ENCODE results near the gene AKAP1. TPM values are rescaled to one million over a fixed set of nuclear protein-coding genes. Genes with fewer than 3 reads are reported as not detected.

The AKAP1 gene
- total RNA-seq, 4 donors from 2014 or later = 82.7 to 110 (median 104) TPM

DNA sequence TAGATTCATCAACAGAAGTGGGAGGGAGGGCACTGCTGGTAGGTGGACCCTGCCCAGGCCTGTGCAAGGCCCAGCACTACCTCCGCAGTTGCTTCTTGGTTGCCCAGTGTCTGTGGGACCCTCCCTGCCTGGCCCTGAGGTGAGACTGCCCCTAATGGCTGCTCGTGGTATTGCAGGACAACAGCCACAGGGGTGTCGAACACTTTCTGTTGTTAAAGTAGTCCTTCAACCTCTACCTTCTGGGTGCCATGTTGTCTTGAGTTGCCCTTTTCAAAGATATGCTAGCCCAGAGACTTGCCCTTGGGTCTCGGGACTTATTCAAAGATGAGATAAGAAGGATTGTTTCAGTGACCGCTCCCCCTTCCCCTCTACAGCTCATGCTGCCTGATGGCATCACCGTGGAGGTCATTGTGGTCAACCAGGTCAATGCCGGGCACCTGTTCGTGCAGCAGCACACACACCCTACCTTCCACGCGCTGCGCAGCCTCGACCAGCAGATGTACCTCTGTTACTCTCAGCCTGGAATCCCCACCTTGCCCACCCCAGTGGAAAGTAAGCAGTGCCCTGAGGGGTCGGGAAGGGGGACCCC lies 29.1 kb downstream of the AKAP1 start:
- intact Hi-C loops (cut with DNase I) = loop anchor here (5.0 to 10.0 kb wide), 2 partner anchors 107 to 1001 kb away; no protein-coding TSS in a partner anchor
- Histone ChIP-seq H3K27me3 (no peaks in the 10 kb centered on the region), H3K36me3 (peaks cover 57 to 81% (median 69%) of the 10 kb centered on the region in 4 donors), H3K4me1 (peaks cover 30 to 44% (median 41%) of the 10 kb centered on the region in 4 donors), H3K27ac (replicated peaks in 1 of 4) (peak overlapping the region; percentile 8 to 61 (median 31)), H3K4me3 (no peak overlapping the region), H3K9me3 (no peaks in the 10 kb centered on the region)
- WGBS = 92% methylated on average over 8 of the region's 13 CpGs
- no peak for TF ChIP-seq EP300 (IDR thresholded peaks at IDR 0.05)
- peak; percentile 71 to 93 (median 78) for TF ChIP-seq CTCF (IDR thresholded peaks at IDR 0.05)
- DNase-seq (ENCODE audit: extremely low spot score) = no peak

- DNase-seq (ENCODE audit: extremely low spot score) = no peak
- Histone ChIP-seq H3K27ac (replicated peaks in 1 of 4) (no peak overlapping the region), H3K36me3 (peaks cover 67 to 93% (median 81%) of the 10 kb centered on the region in 4 donors), H3K9me3 (no peaks in the 10 kb centered on the region), H3K27me3 (no peaks in the 10 kb centered on the region), H3K4me3 (no peak overlapping the region), H3K4me1 (peaks cover 18 to 32% (median 29%) of the 10 kb centered on the region in 4 donors)
- intact Hi-C loops (cut with DNase I) = loop anchor here (10.0 kb wide), 1 partner anchor 999 kb away; no protein-coding TSS in a partner anchor
- TF ChIP-seq POLR2A (IDR thresholded peaks at IDR 0.05; ENCODE audit: low read depth) (no peak), EP300 (IDR thresholded peaks at IDR 0.05) (no peak), CTCF (IDR thresholded peaks at IDR 0.05) (no peak), POLR2AphosphoS5 (IDR thresholded peaks at IDR 0.05) (no peak)
- 75% methylated on average over 1 of the region's 4 CpGs for WGBS
These were observed 30.3 kb downstream of the AKAP1 start for GRCh38 chr17:57115377-57115776.

- Histone ChIP-seq H3K9me3 (no peaks in the 10 kb centered on the region), H3K4me1 (peaks cover 12 to 27% (median 24%) of the 10 kb centered on the region in 4 donors), H3K27me3 (no peaks in the 10 kb centered on the region), H3K36me3 (peaks cover 68 to 97% (median 86%) of the 10 kb centered on the region in 4 donors), H3K4me3 (no peak overlapping the region), H3K27ac (replicated peaks in 1 of 4) (no peak overlapping the region)
- no peak for DNase-seq (ENCODE audit: extremely low spot score)
- intact Hi-C loops (cut with DNase I) = loop anchor here (10.0 kb wide), 1 partner anchor 999 kb away; no protein-coding TSS in a partner anchor
- WGBS = 95% methylated on average over 19 of the region's 21 CpGs
- no peak for TF ChIP-seq POLR2A (IDR thresholded peaks at IDR 0.05; ENCODE audit: low read depth)
- TF ChIP-seq EP300 (IDR thresholded peaks at IDR 0.05) = no peak
- TF ChIP-seq CTCF (IDR thresholded peaks at IDR 0.05) = no peak
- no peak for TF ChIP-seq POLR2AphosphoS5 (IDR thresholded peaks at IDR 0.05)
These were observed 30.9 kb downstream of the AKAP1 start for GRCh38 chr17:57115916-57116315.

DNA sequence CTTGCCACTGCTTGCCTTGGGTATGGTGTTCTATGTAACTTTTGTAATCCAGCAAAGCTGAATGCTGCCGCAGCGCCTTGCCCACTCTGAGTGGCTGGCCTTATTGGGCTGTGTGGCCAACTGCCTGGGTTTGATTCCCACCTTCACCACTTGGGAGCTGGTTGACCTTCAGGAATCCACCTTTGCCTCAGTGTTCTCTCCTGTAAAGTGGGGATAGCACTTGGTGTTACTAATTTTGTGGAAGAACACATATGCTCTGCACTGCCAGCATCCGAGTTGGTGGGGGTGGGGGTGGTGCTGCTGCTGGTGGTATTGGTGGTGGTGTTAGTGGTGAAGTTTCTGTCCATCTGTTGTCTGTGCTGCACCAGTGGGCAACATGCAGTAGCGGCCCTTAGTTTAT lies 32.8 kb downstream of the AKAP1 start:
- Histone ChIP-seq H3K27me3 (no peaks in the 10 kb centered on the region), H3K4me1 (peaks cover 0 to 17% (median 12%) of the 10 kb centered on the region in 4 donors), H3K9me3 (no peaks in the 10 kb centered on the region), H3K27ac (replicated peaks in 1 of 4) (no peak overlapping the region), H3K36me3 (peaks cover 61 to 96% (median 89%) of the 10 kb centered on the region in 4 donors), H3K4me3 (no peak overlapping the region)
- no peak for TF ChIP-seq EP300 (IDR thresholded peaks at IDR 0.05)
- TF ChIP-seq CTCF (IDR thresholded peaks at IDR 0.05) = no peak
- TF ChIP-seq POLR2AphosphoS5 (IDR thresholded peaks at IDR 0.05) = no peak
- TF ChIP-seq POLR2A (IDR thresholded peaks at IDR 0.05; ENCODE audit: low read depth) = no peak
- WGBS = 100% methylated on average over 2 of the region's 4 CpGs
- intact Hi-C loops (cut with DNase I) = loop anchor here (10.0 kb wide), 1 partner anchor 997 kb away; no protein-coding TSS in a partner anchor
- no peak for DNase-seq (ENCODE audit: extremely low spot score)

Measured in esophagus muscularis mucosa (tissue), 4 donors.